RWPE1 (cell line): ENCODE measurements around the gene C12orf43.
"Not testable (repeated sequence)": the region's sequence is repeated elsewhere in the genome, so short reads cannot be mapped to it uniquely, and the experiment has no call there.

Experiments used
- CTCF ChIA-PET: fragments of 350-600 bp; sonication (Branson Sonifier 250); formaldehyde crosslinking; extraction: SDS; loops from one replicate; lab custom pipeline; 2021; lab: Yijun Ruan, JAX
- POLR2A ChIA-PET: fragments of 400-600 bp; formaldehyde crosslinking; extraction: SDS; loops from one replicate; lab custom pipeline; 2020; ENCODE audit warnings: antibody characterized with exemption; ENCODE audit not compliant: low non-redundant PET; lab: Yijun Ruan, JAX
- DNase-seq: peaks from one replicate; pipeline ENCODE4 v3.0.0; 2012; ENCODE audit warnings: low spot score
- H3K27ac ChIP-seq: fragments of 450-650 bp; 2 replicates; pipeline ENCODE4 v1.5.1; 2017
- CTCF ChIP-seq: fragments of 450-650 bp; conservative IDR thresholded peaks from 2 replicates; pipeline ENCODE4 v1.5.1; 2017; ENCODE audit warnings: low read depth, mild to moderate bottlenecking

The C12orf43 gene

GRCh38 chr12:121015825-121016766, at the start of gene C12orf43:
Gene C12orf43 (minus strand): TSS chr12:121016487. CDS start chr12:121016474, 13 bp downstream.
- POLR2A ChIA-PET, result interaction anchor here (0.6 kb wide), 1 partner anchor 214 kb away, joined by 3 read pairs; no protein-coding TSS in a partner anchor
- CTCF ChIA-PET, result interaction anchor here (0.6 kb wide), 1 partner anchor 566 kb away, joined by 3 read pairs; no protein-coding TSS in a partner anchor
- no peak for TF ChIP-seq CTCF
- H3K27ac ChIP-seq, result peak within 1 kb of the TSS; percentile 62
- peak; percentile 93 for DNase-seq

GRCh38 chr12:121065345-121065744, 49.1 kb upstream of the C12orf43 start:
- TF ChIP-seq CTCF, result no peak
- DNase-seq, result no peak
- POLR2A ChIA-PET, result no interaction called here
- H3K27ac ChIP-seq, result no peak overlapping the region
- CTCF ChIA-PET, result no interaction called here

GRCh38 chr12:121064586-121064985, 48.3 kb upstream of the C12orf43 start:
- POLR2A ChIA-PET, result interaction anchor here (0.7 kb wide), 1 partner anchor 33 kb away, joined by 4 read pairs; no protein-coding TSS in a partner anchor
- CTCF ChIA-PET, H3K27ac ChIP-seq, DNase-seq: not testable (repeated sequence)

GRCh38 chr12:121064116-121064515, 47.8 kb upstream of the C12orf43 start:
- no peak for DNase-seq
- ChIA-PET CTCF (no interaction called here), POLR2A (interaction anchor here (0.7 kb wide), 1 partner anchor 34 kb away, joined by 4 read pairs; no protein-coding TSS in a partner anchor)
- no peak overlapping the region for H3K27ac ChIP-seq
- no peak for TF ChIP-seq CTCF

GRCh38 chr12:121062391-121063045, 46.2 kb upstream of the C12orf43 start:
- no peak overlapping the region for H3K27ac ChIP-seq
- ChIA-PET POLR2A (no interaction called here), CTCF (no interaction called here)
- DNase-seq, result no peak
- no peak for TF ChIP-seq CTCF

GRCh38 chr12:121061831-121062230, 45.5 kb upstream of the C12orf43 start:
- peak; percentile 37 for TF ChIP-seq CTCF
- CTCF ChIA-PET, result interaction anchor here (0.7 kb wide), 1 partner anchor 11 kb away, joined by 3 read pairs; no protein-coding TSS in a partner anchor

More at GRCh38 chr12:121061831-121062230, 45.5 kb upstream of the C12orf43 start:
- no peak overlapping the region for H3K27ac ChIP-seq
- POLR2A ChIA-PET, result no interaction called here
- no peak for DNase-seq
